ENCODE results near the gene SERTAD2.

SERTAD2 gene

DNA sequence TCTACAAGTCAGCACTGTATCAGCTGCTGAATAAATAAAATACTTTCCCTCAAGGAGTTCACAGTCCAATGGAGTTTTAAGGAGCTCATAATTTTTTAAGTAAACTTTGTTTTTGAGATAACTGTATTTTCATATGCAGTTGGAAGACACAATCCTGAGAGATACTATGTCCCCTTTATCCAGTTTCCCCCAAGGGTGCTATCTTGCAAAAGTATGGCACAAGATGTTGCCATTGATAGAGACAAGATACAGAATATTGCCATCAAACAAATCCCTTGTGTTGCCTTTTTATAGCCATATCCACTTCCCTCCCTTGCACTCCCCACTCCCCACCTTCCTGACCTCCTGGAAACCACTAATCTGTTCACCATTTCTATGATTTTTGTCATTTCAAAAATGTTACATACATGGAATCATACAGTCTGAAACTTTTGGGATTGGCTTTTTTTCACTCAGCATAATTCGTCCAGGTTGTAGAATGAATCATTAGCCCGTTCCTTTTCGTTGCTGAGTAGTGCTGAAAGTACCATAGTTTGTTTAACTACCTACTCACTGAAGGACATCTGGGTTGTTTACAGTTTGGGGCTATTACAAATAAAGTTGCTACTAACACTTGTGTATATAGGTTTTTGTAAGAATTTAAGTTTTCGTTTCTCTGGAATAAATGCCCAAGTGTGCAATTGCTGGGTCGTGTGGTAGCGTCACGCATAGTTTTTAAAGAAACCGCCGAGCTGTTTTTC lies 30.2 kb upstream of the SERTAD2 start:
- Histone ChIP-seq H3K27ac (no peak overlapping the region), H3K4me3 (no peak overlapping the region)
- no peak for DNase-seq (ENCODE audit: low spot score)
- TF ChIP-seq, protein P1, sequence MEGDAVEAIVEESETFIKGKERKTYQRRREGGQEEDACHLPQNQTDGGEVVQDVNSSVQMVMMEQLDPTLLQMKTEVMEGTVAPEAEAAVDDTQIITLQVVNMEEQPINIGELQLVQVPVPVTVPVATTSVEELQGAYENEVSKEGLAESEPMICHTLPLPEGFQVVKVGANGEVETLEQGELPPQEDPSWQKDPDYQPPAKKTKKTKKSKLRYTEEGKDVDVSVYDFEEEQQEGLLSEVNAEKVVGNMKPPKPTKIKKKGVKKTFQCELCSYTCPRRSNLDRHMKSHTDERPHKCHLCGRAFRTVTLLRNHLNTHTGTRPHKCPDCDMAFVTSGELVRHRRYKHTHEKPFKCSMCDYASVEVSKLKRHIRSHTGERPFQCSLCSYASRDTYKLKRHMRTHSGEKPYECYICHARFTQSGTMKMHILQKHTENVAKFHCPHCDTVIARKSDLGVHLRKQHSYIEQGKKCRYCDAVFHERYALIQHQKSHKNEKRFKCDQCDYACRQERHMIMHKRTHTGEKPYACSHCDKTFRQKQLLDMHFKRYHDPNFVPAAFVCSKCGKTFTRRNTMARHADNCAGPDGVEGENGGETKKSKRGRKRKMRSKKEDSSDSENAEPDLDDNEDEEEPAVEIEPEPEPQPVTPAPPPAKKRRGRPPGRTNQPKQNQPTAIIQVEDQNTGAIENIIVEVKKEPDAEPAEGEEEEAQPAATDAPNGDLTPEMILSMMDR (IDR thresholded peaks at IDR 0.05) = no peak

DNA sequence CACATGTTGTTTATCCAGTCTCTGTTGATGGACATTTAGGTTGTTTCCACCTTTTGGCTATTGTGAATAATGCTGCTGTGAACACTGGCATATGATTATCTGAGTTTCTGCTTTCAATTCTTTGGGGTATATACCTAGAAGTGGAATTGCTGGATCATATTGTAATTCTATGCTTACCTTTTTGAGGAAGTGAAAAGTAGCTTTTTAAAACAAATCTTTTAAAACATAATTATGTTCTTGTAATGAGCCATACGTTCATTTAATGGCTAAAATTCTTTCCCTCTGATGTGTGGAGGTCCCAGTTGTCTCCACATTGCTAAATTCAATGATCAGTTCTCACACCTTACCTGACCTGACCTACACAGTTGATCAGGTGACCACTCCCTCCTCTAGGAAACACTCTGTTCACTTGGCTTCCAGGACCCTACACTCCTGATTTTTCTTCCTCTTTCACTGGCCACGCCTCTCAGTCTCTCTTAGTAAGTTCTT lies 27.8 kb upstream of the SERTAD2 start:
- TF ChIP-seq, protein P1 (IDR thresholded peaks at IDR 0.05) = no peak
- no peak for DNase-seq (ENCODE audit: low spot score)
- no peak overlapping the region for H3K4me3 ChIP-seq
- no peak overlapping the region for H3K27ac ChIP-seq

GRCh38 chr2:64679673-64680425 lies 26.1 kb upstream of the SERTAD2 start:
- no peak for DNase-seq (ENCODE audit: low spot score)
- Histone ChIP-seq H3K4me3 (no peak overlapping the region), H3K27ac (no peak overlapping the region)
- TF ChIP-seq, protein P1 (IDR thresholded peaks at IDR 0.05) = no peak

DNA sequence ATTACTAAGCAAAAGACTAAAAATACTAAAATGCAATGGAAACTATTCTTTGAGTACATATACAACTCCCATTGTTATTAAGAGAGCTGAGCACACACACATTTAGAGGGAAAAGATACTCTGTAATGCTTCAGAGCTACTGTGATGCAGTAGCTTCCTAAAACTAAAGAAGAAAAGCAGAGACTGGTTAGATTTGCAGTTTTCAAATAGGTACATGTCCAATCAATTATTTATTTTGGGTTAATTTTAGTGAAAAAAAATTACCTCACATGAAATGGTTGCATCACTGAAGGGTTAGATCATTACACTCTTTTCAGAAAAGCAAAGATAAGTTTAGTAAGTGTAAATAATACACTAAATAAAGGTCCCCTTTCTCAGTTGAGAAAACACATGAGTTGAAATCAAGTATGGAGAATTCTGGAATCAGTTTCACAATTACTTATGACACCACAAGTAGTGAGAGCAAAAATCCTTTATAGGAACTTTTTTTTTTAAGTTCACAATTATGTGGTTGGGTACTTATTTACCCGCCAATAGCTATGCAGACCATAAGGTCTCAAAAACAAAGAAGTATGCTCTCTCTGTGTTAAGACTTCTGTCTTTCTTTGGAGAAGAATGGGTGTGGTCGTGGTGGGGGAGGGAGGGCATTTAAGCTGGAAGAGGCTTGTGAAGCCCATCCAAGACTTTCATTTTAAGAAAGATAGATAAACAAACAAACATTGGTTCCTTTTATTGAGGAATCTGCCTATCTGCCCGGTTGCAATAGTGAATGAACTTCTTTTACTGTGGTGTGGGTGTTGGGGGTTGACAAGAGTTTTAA lies 25.3 kb upstream of the SERTAD2 start:
- no peak for DNase-seq (ENCODE audit: low spot score)
- H3K4me3 ChIP-seq = no peak overlapping the region
- TF ChIP-seq, protein P1 (IDR thresholded peaks at IDR 0.05) = no peak
- H3K27ac ChIP-seq = peak overlapping the region in 1 of 2 donors; percentile 24

DNA sequence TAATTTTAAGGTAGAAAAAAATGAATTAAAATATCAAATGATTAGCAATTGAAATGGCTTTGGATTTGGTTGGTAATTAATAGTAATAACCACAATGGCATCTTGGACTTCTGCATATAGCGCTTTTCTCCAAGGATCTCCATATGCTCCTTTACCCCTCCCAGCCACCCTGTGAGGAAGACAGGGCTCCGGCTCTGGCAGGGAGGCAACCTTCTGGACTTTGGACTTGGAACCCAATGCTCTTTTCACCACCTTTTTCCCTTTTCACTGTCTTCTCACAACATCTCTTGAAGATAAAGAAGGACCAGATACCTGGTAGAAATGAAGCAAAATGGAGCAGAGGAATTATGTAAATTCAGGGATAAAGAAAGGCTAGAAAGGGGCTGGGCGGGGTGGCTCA lies 23.8 kb upstream of the SERTAD2 start:
- Histone ChIP-seq H3K4me3 (no peak overlapping the region), H3K27ac (no peak overlapping the region)
- TF ChIP-seq, protein P1 (IDR thresholded peaks at IDR 0.05) = no peak
- DNase-seq (ENCODE audit: low spot score) = no peak

- Histone ChIP-seq H3K4me3 (no peak overlapping the region), H3K27ac (no peak overlapping the region)
- DNase-seq (ENCODE audit: low spot score) = no peak
- TF ChIP-seq, protein P1 (IDR thresholded peaks at IDR 0.05) = no peak
These were observed 22.1 kb upstream of the SERTAD2 start for GRCh38 chr2:64675860-64676259.

All from coronary artery (tissue), 2 donors.